Mesendoderm (in vitro differentiated cells): ENCODE measurements around the gene SLC43A3.

Experiments
- DNase-seq: peaks from one replicate; pipeline ENCODE4 v3.0.0; 2013
- H2AK5ac ChIP-seq: 2 replicates; pipeline ENCODE4 v1.6.1; 2013; ENCODE audit warnings: low read length, inconsistent platforms
- H2BK120ac ChIP-seq: 2 replicates; pipeline ENCODE4 v1.6.1; 2013; ENCODE audit warnings: low read depth, mild to moderate bottlenecking, low read length, moderate library complexity, mixed read lengths
- H2BK15ac ChIP-seq: replicated peaks from 2 replicates; pipeline ENCODE4 v1.6.1; 2013; ENCODE audit warnings: low read depth, mild to moderate bottlenecking, moderate library complexity
- H2BK5ac ChIP-seq: 2 replicates; pipeline ENCODE4 v1.6.1; 2013; ENCODE audit warnings: low read length, inconsistent platforms
- H3K18ac ChIP-seq: 2 replicates; pipeline ENCODE4 v1.6.1; 2013; ENCODE audit warnings: mild to moderate bottlenecking, low read length, mixed read lengths
- H3K23ac ChIP-seq: one replicate; pipeline ENCODE4 v1.6.1; 2013; ENCODE audit warnings: low read length
- H3K27ac ChIP-seq: 2 replicates; pipeline ENCODE4 v1.5.1; 2013; ENCODE audit warnings: low read depth, mild to moderate bottlenecking, inconsistent platforms, low read length, moderate library complexity
- H3K27me3 ChIP-seq: 2 replicates; pipeline ENCODE4 v1.6.1; 2013; ENCODE audit warnings: low read length, control low read depth, mild to moderate bottlenecking, inconsistent platforms; ENCODE audit not compliant: insufficient read depth, poor library complexity
- H3K36me3 ChIP-seq: 2 replicates; pipeline ENCODE4 v1.6.1; 2013; ENCODE audit warnings: low read length, inconsistent platforms; ENCODE audit not compliant: control insufficient read depth, insufficient read depth
- H3K4ac ChIP-seq: one replicate; pipeline ENCODE4 v1.6.1; 2013; ENCODE audit warnings: low read depth, mild to moderate bottlenecking, low read length, moderate library complexity
- H3K4me1 ChIP-seq: 2 replicates; pipeline ENCODE4 v1.6.1; 2013; ENCODE audit warnings: low read depth, low read length, inconsistent platforms; ENCODE audit not compliant: control insufficient read depth
- H3K4me2 ChIP-seq: 2 replicates; pipeline ENCODE4 v1.6.1; 2013; ENCODE audit warnings: low read length
- H3K4me3 ChIP-seq: 2 replicates; pipeline ENCODE4 v1.5.1; 2013; ENCODE audit warnings: mild to moderate bottlenecking, low read length
- H3K56ac ChIP-seq: one replicate; pipeline ENCODE4 v1.6.1; 2013; ENCODE audit warnings: low read length
- H3K79me1 ChIP-seq: 2 replicates; pipeline ENCODE4 v1.6.1; 2013; ENCODE audit warnings: low read length, inconsistent platforms
- H3K79me2 ChIP-seq: 2 replicates; pipeline ENCODE4 v1.6.1; 2013; ENCODE audit warnings: mild to moderate bottlenecking, low read length; ENCODE audit not compliant: control insufficient read depth, insufficient read depth
- H3K9ac ChIP-seq: 2 replicates; pipeline ENCODE4 v1.6.1; 2013; ENCODE audit warnings: low read length, inconsistent platforms
- H4K5ac ChIP-seq: one replicate; pipeline ENCODE4 v1.6.1; 2013; ENCODE audit warnings: low read length
- H4K8ac ChIP-seq: one replicate; pipeline ENCODE4 v1.6.1; 2013; ENCODE audit warnings: low read depth, mild to moderate bottlenecking, control low read depth, low read length, moderate library complexity
- WGBS: extraction: QIAGEN DNeasy Blood & Tissue Kit; methylation state at CpG from one replicate; pipeline ENCODE4 v1.1.7; 2013; ENCODE audit warnings: low lambda C conversion rate, missing lambda C conversion rate; ENCODE audit not compliant: insufficient coverage; ENCODE audit errors: extremely low coverage; 5-methylcytosine and 5-hydroxymethylcytosine counted together

SLC43A3 gene

DNA sequence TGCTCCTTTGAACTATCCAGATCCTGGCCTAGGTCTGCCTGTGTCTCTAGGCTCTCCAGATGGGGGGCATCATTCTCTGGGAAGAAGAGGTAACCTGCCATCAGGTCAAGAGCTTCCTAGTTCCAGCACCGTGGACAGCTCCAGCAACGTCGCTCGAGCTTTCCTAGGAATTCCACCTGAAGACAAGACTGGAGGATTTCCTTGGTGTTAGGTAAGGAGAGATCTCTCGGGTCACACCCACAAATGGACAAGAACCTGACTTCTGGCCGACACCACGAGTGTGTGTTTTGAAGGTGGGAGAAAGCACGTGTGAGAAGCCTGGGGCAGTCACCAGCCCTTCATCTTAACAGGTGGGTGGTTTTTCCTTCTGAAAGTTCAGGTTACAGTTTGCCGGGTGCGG is 47.2 kb downstream of the SLC43A3 start:
- Histone ChIP-seq H3K4me3 (no peak overlapping the region), H3K27ac (no peak overlapping the region), H3K4me1 (no peaks in the 10 kb centered on the region), H3K4ac (no peak overlapping the region), H3K27me3 (no peaks in the 10 kb centered on the region), H4K5ac (no peak overlapping the region), H2BK120ac (no peak overlapping the region), H2BK5ac (no peak overlapping the region), H3K18ac (no peak overlapping the region), H3K36me3 (no peaks in the 10 kb centered on the region), H3K79me1 (no peaks in the 10 kb centered on the region), H3K9ac (no peak overlapping the region), H4K8ac (no peak overlapping the region), H3K79me2 (no peaks in the 10 kb centered on the region), H3K23ac (no peak overlapping the region), H2BK15ac (no peak overlapping the region), H2AK5ac (no peak overlapping the region), H3K56ac (no peak overlapping the region), H3K4me2 (no peak overlapping the region)
- no CpG with 5 or more reads among the region's 10 CpGs for WGBS
- peak; percentile 81 for DNase-seq

- Histone ChIP-seq H3K9ac (no peak overlapping the region), H3K4me1 (no peaks in the 10 kb centered on the region), H3K56ac (no peak overlapping the region), H2BK15ac (no peak overlapping the region), H3K18ac (no peak overlapping the region), H3K4me3 (no peak overlapping the region), H2AK5ac (no peak overlapping the region), H3K23ac (no peak overlapping the region), H3K4me2 (no peak overlapping the region), H2BK5ac (no peak overlapping the region), H3K4ac (no peak overlapping the region), H3K27me3 (no peaks in the 10 kb centered on the region), H3K36me3 (no peaks in the 10 kb centered on the region), H3K27ac (no peak overlapping the region), H4K8ac (no peak overlapping the region), H2BK120ac (no peak overlapping the region), H3K79me2 (no peaks in the 10 kb centered on the region), H3K79me1 (no peaks in the 10 kb centered on the region), H4K5ac (no peak overlapping the region)
- DNase-seq = no peak
These were observed 48.7 kb downstream of the SLC43A3 start for GRCh38 chr11:57378186-57378585.

GRCh38 chr11:57377107-57377506 is 49.8 kb downstream of the SLC43A3 start:
- Histone ChIP-seq H2AK5ac (no peak overlapping the region), H2BK15ac (no peak overlapping the region), H3K4me1 (no peaks in the 10 kb centered on the region), H3K4ac (no peak overlapping the region), H3K23ac (no peak overlapping the region), H3K4me3 (no peak overlapping the region), H4K5ac (no peak overlapping the region), H3K18ac (no peak overlapping the region), H3K36me3 (no peaks in the 10 kb centered on the region), H3K4me2 (no peak overlapping the region), H3K79me1 (no peaks in the 10 kb centered on the region), H3K79me2 (no peaks in the 10 kb centered on the region), H3K27me3 (no peaks in the 10 kb centered on the region), H3K56ac (no peak overlapping the region), H4K8ac (no peak overlapping the region), H3K27ac (no peak overlapping the region), H3K9ac (no peak overlapping the region), H2BK5ac (no peak overlapping the region), H2BK120ac (no peak overlapping the region)
- no CpG with 5 or more reads among the region's 5 CpGs for WGBS
- DNase-seq = no peak

DNA sequence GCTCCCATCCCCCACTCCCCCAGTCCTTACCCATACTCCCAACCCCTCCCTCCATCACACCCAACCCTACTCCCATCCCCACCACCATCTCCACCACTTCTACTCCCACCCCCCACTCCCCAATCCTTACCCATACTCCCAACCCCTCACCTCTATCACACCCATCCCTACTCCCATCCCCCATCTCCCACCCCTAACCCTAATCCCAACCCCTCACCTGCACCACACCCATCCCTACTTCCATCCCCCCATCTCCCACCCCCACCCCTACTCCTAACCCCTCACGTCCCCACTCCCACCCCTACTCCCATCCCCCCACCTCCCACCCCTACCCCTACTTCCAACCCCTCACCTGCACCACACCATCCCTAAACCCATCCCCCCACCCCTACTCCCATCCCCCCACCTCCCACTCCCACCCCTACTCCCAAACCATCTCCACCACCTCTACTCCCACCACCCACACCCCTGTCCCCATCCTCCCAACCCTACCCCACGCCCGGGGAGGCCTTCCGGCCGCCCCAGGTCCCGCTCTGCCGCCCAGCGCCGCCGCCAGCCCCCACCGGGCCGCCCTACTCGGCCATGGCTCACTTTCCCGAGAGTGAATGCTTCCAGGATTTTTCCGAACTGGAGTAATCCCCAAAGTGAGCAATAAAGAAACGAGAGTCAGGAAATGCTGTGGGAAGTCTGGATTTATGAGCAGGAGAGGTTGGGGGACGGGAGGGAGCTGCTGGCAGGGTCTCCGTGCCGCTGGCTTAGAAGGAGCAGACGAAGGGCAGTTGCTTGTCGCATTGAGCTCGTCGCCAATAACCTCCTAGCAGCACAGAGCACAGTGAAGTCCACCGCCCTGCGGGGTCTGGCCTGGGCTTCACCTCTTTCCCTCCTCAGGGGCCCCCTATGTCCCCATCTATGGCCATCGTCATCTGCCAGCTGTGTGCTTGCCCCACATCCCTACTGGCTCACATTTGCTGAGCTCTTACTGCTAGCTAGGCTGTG is 50.5 kb downstream of the SLC43A3 start:
- H3K23ac ChIP-seq = no peak overlapping the region
- H3K4ac ChIP-seq = no peak overlapping the region
- H3K9ac ChIP-seq = no peak overlapping the region
- no peaks in the 10 kb centered on the region for H3K36me3 ChIP-seq
- no peak overlapping the region for H4K8ac ChIP-seq
- H3K27ac ChIP-seq = no peak overlapping the region
- 100% methylated on average over 1 of the region's 26 CpGs for WGBS
- H2BK120ac ChIP-seq = no peak overlapping the region
- H2BK5ac ChIP-seq = no peak overlapping the region
- H3K4me1 ChIP-seq = no peaks in the 10 kb centered on the region
- H3K4me3 ChIP-seq = no peak overlapping the region
- H3K79me2 ChIP-seq = no peaks in the 10 kb centered on the region
- H3K79me1 ChIP-seq = no peaks in the 10 kb centered on the region
- H2AK5ac ChIP-seq = no peak overlapping the region
- H3K56ac ChIP-seq = no peak overlapping the region
- H3K27me3 ChIP-seq = no peaks in the 10 kb centered on the region
- no peak overlapping the region for H3K18ac ChIP-seq
- no peak overlapping the region for H3K4me2 ChIP-seq
- no peak overlapping the region for H2BK15ac ChIP-seq
- H4K5ac ChIP-seq = no peak overlapping the region
- no peak for DNase-seq

GRCh38 chr11:57375490-57375889 is 51.4 kb downstream of the SLC43A3 start:
- H4K5ac ChIP-seq = no peak overlapping the region
- H3K27me3 ChIP-seq = no peaks in the 10 kb centered on the region
- no peak overlapping the region for H3K4me3 ChIP-seq
- no peak overlapping the region for H3K4ac ChIP-seq
- no peak overlapping the region for H2BK15ac ChIP-seq
- H2BK120ac ChIP-seq = no peak overlapping the region
- no peak for DNase-seq
- H3K79me2 ChIP-seq = no peaks in the 10 kb centered on the region
- no peaks in the 10 kb centered on the region for H3K36me3 ChIP-seq
- H3K27ac ChIP-seq = no peak overlapping the region
- H3K9ac ChIP-seq = no peak overlapping the region
- no peak overlapping the region for H4K8ac ChIP-seq
- no peak overlapping the region for H2BK5ac ChIP-seq
- no peak overlapping the region for H3K56ac ChIP-seq
- H3K4me2 ChIP-seq = no peak overlapping the region
- H3K23ac ChIP-seq = no peak overlapping the region
- H3K79me1 ChIP-seq = no peaks in the 10 kb centered on the region
- WGBS = no CpG with 5 or more reads among the region's 2 CpGs
- no peak overlapping the region for H3K18ac ChIP-seq
- H2AK5ac ChIP-seq = no peak overlapping the region
- no peaks in the 10 kb centered on the region for H3K4me1 ChIP-seq

- Histone ChIP-seq H3K23ac (no peak overlapping the region), H4K8ac (no peak overlapping the region), H3K4ac (no peak overlapping the region), H3K4me3 (no peak overlapping the region), H3K56ac (no peak overlapping the region), H3K27ac (no peak overlapping the region), H3K79me1 (no peaks in the 10 kb centered on the region), H2BK5ac (no peak overlapping the region), H3K4me2 (no peak overlapping the region), H3K36me3 (no peaks in the 10 kb centered on the region), H3K79me2 (no peaks in the 10 kb centered on the region), H2AK5ac (no peak overlapping the region), H4K5ac (no peak overlapping the region), H3K9ac (no peak overlapping the region), H3K27me3 (no peaks in the 10 kb centered on the region), H2BK15ac (no peak overlapping the region), H3K18ac (no peak overlapping the region), H3K4me1 (no peaks in the 10 kb centered on the region), H2BK120ac (no peak overlapping the region)
- DNase-seq = no peak
- whole genome bisulfite sequencing = no CpG with 5 or more reads among the region's 3 CpGs
These were observed 52.0 kb downstream of the SLC43A3 start for GRCh38 chr11:57374966-57375365.
